ENCODE data around the gene UQCRHL.
A peak's percentile ranks its signal among the peaks of the same experiment; 100 is the strongest.
"Not testable (repeated sequence)": the region's sequence is repeated elsewhere in the genome, so short reads cannot be mapped to it uniquely, and the experiment has no call there.

UQCRHL gene

GRCh38 chr1:15836511-15836771, 29.0 kb upstream of the UQCRHL start:
- ChIA-PET POLR2A (interaction anchor here (0.7 to 4.4 kb wide), 10 partner anchors 8 to 47 kb away, joined by 3 to 68 read pairs (median 4); partner anchors contain the start of gene SPEN), CTCF (interaction anchor here (1.1 kb wide), 1 partner anchor 33 kb away, joined by 3 read pairs; no protein-coding TSS in a partner anchor)
- 0 out of 2 replicates have a peak, but pooled peaks have one; percentile 5 for TF ChIP-seq ZNF384 (IDR thresholded peaks at IDR 0.05)

GRCh38 chr1:15835741-15836510, 28.5 kb upstream of the UQCRHL start:
- POLR2A ChIA-PET: interaction anchor here (1.0 to 4.4 kb wide), 5 partner anchors 9 to 44 kb away, joined by 3 to 68 read pairs (median 5); partner anchors contain the start of gene SPEN
- CTCF ChIA-PET: no interaction called here
- TF ChIP-seq CTBP1 (IDR thresholded peaks at IDR 0.05; ENCODE audit: borderline replicate concordance) (peak; percentile 58; the same call in 1 of the 2 replicates), FOXA1 (IDR thresholded peaks at IDR 0.05) (no peak), HDGF (IDR thresholded peaks at IDR 0.05; ENCODE audit: borderline replicate concordance) (no peak), SP1 (IDR thresholded peaks at IDR 0.05) (no peak), PKNOX1 (IDR thresholded peaks at IDR 0.05) (no peak; the same call in 1 of the 2 replicates), SUZ12 (IDR thresholded peaks at IDR 0.05) (no peak), FOXM1 (IDR thresholded peaks at IDR 0.05; ENCODE audit: borderline replicate concordance) (no peak), ELF4 (IDR thresholded peaks at IDR 0.05) (no peak), ZNF384 (IDR thresholded peaks at IDR 0.05) (no peak), TARDBP (IDR thresholded peaks at IDR 0.05) (peak; percentile 73; the same call in 1 of the 2 replicates), L3MBTL2 (conservative IDR thresholded peaks at IDR 0.05) (peak; percentile 74), ARNT (IDR thresholded peaks at IDR 0.05) (0 out of 2 replicates have a peak, but pooled peaks have one; percentile 15), NFRKB (IDR thresholded peaks at IDR 0.05) (no peak), LEF1 (IDR thresholded peaks at IDR 0.05; ENCODE audit: borderline replicate concordance) (no peak), BHLHE40 (IDR thresholded peaks at IDR 0.05; ENCODE audit: borderline replicate concordance) (no peak), FOXK2 (IDR thresholded peaks at IDR 0.05) (no peak)
- peak; percentile 88 for DNase-seq (ENCODE audit: extremely low spot score)

More at GRCh38 chr1:15836511-15836771, 29.0 kb upstream of the UQCRHL start:
- DNase-seq (ENCODE audit: extremely low spot score): not testable (repeated sequence)

- TF ChIP-seq L3MBTL2 (conservative IDR thresholded peaks at IDR 0.05) (peak; percentile 38), CTBP1 (IDR thresholded peaks at IDR 0.05; ENCODE audit: borderline replicate concordance) (no peak)
- ChIA-PET CTCF (no interaction called here), POLR2A (interaction anchor here (1.0 to 4.4 kb wide), 8 partner anchors 9 to 44 kb away, joined by 3 to 187 read pairs (median 16); partner anchors contain the start of gene SPEN)
- no peak for DNase-seq (ENCODE audit: extremely low spot score)
Observed at GRCh38 chr1:15835205-15835740, 27.8 kb upstream of the UQCRHL start.

- DNase-seq (ENCODE audit: extremely low spot score): peak; percentile 66
- POLR2A ChIA-PET: interaction anchor here (0.6 to 3.9 kb wide), 22 partner anchors 9 to 231 kb away, joined by 3 to 187 read pairs (median 5); partner anchors contain the start of genes SPEN and ZBTB17
- CTCF ChIA-PET: interaction anchor here (0.6 to 1.1 kb wide), 6 partner anchors 11 to 251 kb away, joined by 3 to 6 read pairs (median 4); no protein-coding TSS in a partner anchor
- TF ChIP-seq CTBP1 (IDR thresholded peaks at IDR 0.05; ENCODE audit: borderline replicate concordance) (peak; percentile 96), FOXM1 (IDR thresholded peaks at IDR 0.05; ENCODE audit: borderline replicate concordance) (no peak), ARNT (IDR thresholded peaks at IDR 0.05) (peak; percentile 95), FOXK2 (IDR thresholded peaks at IDR 0.05) (no peak), NFRKB (IDR thresholded peaks at IDR 0.05) (no peak), L3MBTL2 (conservative IDR thresholded peaks at IDR 0.05) (peak; percentile 91), SP1 (IDR thresholded peaks at IDR 0.05) (no peak), LEF1 (IDR thresholded peaks at IDR 0.05; ENCODE audit: borderline replicate concordance) (peak; percentile 86; the same call in 1 of the 2 replicates), TARDBP (IDR thresholded peaks at IDR 0.05) (0 out of 2 replicates have a peak, but pooled peaks have one; percentile 17), BHLHE40 (IDR thresholded peaks at IDR 0.05; ENCODE audit: borderline replicate concordance) (no peak), ZNF384 (IDR thresholded peaks at IDR 0.05) (peak; percentile 99), PKNOX1 (IDR thresholded peaks at IDR 0.05) (peak; percentile 90; the same call in 1 of the 2 replicates), SUZ12 (IDR thresholded peaks at IDR 0.05) (no peak)
Observed at GRCh38 chr1:15834406-15835204, 27.2 kb upstream of the UQCRHL start.

GRCh38 chr1:15833842-15834405, 26.5 kb upstream of the UQCRHL start:
- POLR2A ChIA-PET: interaction anchor here (0.6 to 3.9 kb wide), 28 partner anchors 8 to 231 kb away, joined by 3 to 187 read pairs (median 5); partner anchors contain the start of genes SPEN and ZBTB17
- DNase-seq (ENCODE audit: extremely low spot score): no peak
- TF ChIP-seq CTBP1 (IDR thresholded peaks at IDR 0.05; ENCODE audit: borderline replicate concordance): no peak
- TF ChIP-seq PKNOX1 (IDR thresholded peaks at IDR 0.05): no peak; the same call in 1 of the 2 replicates
- no peak for TF ChIP-seq TARDBP (IDR thresholded peaks at IDR 0.05)
- no peak for TF ChIP-seq HDGF (IDR thresholded peaks at IDR 0.05; ENCODE audit: borderline replicate concordance)
- TF ChIP-seq L3MBTL2 (conservative IDR thresholded peaks at IDR 0.05): no peak
- TF ChIP-seq FOXM1 (IDR thresholded peaks at IDR 0.05; ENCODE audit: borderline replicate concordance): no peak
- no peak for TF ChIP-seq FOXK2 (IDR thresholded peaks at IDR 0.05)
- no peak for TF ChIP-seq SUZ12 (IDR thresholded peaks at IDR 0.05)
- no peak for TF ChIP-seq SP1 (IDR thresholded peaks at IDR 0.05)
- no peak for TF ChIP-seq LEF1 (IDR thresholded peaks at IDR 0.05; ENCODE audit: borderline replicate concordance)
- CTCF ChIA-PET: interaction anchor here (0.6 to 1.1 kb wide), 5 partner anchors 10 to 43 kb away, joined by 3 to 6 read pairs (median 3); no protein-coding TSS in a partner anchor
